ENCODE measurements around the gene PLSCR5. TPM values are rescaled to one million over a fixed set of nuclear protein-coding genes. Genes with fewer than 3 reads are reported as not detected.

The PLSCR5 gene
- polyA plus RNA-seq, 1 of the 3 experiments (the other 2 are of a cell fraction), result not detected

DNA sequence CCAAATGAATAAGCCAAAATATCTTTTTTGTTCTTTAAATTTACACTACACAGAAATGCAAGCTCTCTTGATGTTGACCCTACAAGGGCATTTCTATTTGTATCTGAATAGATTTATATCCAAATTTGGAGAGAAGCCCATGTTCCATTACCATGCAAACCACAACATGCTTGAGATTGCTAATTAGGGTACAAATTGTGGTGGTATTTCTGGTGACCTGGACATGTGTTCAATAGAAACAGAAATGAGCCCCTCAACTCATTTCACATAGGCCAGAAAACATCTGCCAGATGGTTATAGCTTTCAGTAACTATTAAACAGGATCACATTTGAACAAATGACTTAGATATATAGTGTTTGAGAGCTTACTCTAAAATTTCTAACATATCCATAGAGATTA lies 23.5 kb upstream of the PLSCR5 start:
- Histone ChIP-seq H3K9me2 (no peaks in the 10 kb centered on the region), H3K4me3 (ENCODE audit: low read depth in 2 of 2, low read length in 1 of 2) (no peak overlapping the region), H3K9ac (no peak overlapping the region), H3K27me3 (ENCODE audit: insufficient read depth) (no peaks in the 10 kb centered on the region; the same call in 1 of the 2 replicates), H3K79me2 (ENCODE audit: insufficient read depth) (no peaks in the 10 kb centered on the region), H3K9me3 (no peaks in the 10 kb centered on the region), H3K4me2 (no peak overlapping the region), H3K36me3 (replicated peaks in 1 of 2; ENCODE audit: control insufficient read depth in 1 of 2, insufficient read depth in 2 of 2, low read length in 1 of 2) (no peaks in the 10 kb centered on the region), H3F3A (replicated peaks; ENCODE audit: insufficient read depth) (no peaks in the 10 kb centered on the region), H4K20me1 (ENCODE audit: insufficient read depth) (no peaks in the 10 kb centered on the region), H2AFZ (ENCODE audit: low read depth) (no peak overlapping the region), H3K27ac (ENCODE audit: low read depth in 2 of 2, low read length in 1 of 2) (no peak overlapping the region), H3K4me1 (ENCODE audit: control insufficient read depth in 1 of 2, insufficient read depth in 2 of 2, low read depth in 1 of 2, low read length in 1 of 2) (no peaks in the 10 kb centered on the region)
- TF ChIP-seq, protein P1, sequence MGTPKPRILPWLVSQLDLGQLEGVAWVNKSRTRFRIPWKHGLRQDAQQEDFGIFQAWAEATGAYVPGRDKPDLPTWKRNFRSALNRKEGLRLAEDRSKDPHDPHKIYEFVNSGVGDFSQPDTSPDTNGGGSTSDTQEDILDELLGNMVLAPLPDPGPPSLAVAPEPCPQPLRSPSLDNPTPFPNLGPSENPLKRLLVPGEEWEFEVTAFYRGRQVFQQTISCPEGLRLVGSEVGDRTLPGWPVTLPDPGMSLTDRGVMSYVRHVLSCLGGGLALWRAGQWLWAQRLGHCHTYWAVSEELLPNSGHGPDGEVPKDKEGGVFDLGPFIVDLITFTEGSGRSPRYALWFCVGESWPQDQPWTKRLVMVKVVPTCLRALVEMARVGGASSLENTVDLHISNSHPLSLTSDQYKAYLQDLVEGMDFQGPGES (IDR thresholded peaks at IDR 0.05; ENCODE audit: low read depth, low read length), result no peak
- no peak for TF ChIP-seq POLR2AphosphoS5 (IDR thresholded peaks at IDR 0.05; ENCODE audit: low read depth, low read length)
- TF ChIP-seq FOXJ3 (CRISPR knock-in tag; IDR thresholded peaks at IDR 0.05), result no peak
- TF ChIP-seq CHD2 (IDR thresholded peaks at IDR 0.05; ENCODE audit: low read length, partially characterized antibody), result no peak
- no peak for TF ChIP-seq GATA2 (CRISPR knock-in tag; IDR thresholded peaks at IDR 0.05)
- TF ChIP-seq NFIC (IDR thresholded peaks at IDR 0.05; ENCODE audit: borderline replicate concordance), result no peak
- no peak for TF ChIP-seq RXRA (IDR thresholded peaks at IDR 0.05; ENCODE audit: borderline replicate concordance, low read depth)
- TF ChIP-seq, protein P2, sequence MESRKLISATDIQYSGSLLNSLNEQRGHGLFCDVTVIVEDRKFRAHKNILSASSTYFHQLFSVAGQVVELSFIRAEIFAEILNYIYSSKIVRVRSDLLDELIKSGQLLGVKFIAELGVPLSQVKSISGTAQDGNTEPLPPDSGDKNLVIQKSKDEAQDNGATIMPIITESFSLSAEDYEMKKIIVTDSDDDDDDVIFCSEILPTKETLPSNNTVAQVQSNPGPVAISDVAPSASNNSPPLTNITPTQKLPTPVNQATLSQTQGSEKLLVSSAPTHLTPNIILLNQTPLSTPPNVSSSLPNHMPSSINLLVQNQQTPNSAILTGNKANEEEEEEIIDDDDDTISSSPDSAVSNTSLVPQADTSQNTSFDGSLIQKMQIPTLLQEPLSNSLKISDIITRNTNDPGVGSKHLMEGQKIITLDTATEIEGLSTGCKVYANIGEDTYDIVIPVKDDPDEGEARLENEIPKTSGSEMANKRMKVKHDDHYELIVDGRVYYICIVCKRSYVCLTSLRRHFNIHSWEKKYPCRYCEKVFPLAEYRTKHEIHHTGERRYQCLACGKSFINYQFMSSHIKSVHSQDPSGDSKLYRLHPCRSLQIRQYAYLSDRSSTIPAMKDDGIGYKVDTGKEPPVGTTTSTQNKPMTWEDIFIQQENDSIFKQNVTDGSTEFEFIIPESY (IDR thresholded peaks at IDR 0.05; ENCODE audit: borderline replicate concordance, low read depth), result no peak
- no peak for TF ChIP-seq JUND (IDR thresholded peaks at IDR 0.05)
- no peak for TF ChIP-seq TEAD4 (IDR thresholded peaks at IDR 0.05; ENCODE audit: borderline replicate concordance, insufficient read depth)
- no peak for TF ChIP-seq MXI1 (IDR thresholded peaks at IDR 0.05; ENCODE audit: low read depth, low read length)
- no peak for TF ChIP-seq TAF1 (IDR thresholded peaks at IDR 0.05; ENCODE audit: borderline replicate concordance, low read depth, low read length)
- TF ChIP-seq ELF1 (IDR thresholded peaks at IDR 0.05), result no peak
- no peak for TF ChIP-seq MEF2A (IDR thresholded peaks at IDR 0.05; ENCODE audit: borderline replicate concordance, low read depth)
- TF ChIP-seq, protein P3, sequence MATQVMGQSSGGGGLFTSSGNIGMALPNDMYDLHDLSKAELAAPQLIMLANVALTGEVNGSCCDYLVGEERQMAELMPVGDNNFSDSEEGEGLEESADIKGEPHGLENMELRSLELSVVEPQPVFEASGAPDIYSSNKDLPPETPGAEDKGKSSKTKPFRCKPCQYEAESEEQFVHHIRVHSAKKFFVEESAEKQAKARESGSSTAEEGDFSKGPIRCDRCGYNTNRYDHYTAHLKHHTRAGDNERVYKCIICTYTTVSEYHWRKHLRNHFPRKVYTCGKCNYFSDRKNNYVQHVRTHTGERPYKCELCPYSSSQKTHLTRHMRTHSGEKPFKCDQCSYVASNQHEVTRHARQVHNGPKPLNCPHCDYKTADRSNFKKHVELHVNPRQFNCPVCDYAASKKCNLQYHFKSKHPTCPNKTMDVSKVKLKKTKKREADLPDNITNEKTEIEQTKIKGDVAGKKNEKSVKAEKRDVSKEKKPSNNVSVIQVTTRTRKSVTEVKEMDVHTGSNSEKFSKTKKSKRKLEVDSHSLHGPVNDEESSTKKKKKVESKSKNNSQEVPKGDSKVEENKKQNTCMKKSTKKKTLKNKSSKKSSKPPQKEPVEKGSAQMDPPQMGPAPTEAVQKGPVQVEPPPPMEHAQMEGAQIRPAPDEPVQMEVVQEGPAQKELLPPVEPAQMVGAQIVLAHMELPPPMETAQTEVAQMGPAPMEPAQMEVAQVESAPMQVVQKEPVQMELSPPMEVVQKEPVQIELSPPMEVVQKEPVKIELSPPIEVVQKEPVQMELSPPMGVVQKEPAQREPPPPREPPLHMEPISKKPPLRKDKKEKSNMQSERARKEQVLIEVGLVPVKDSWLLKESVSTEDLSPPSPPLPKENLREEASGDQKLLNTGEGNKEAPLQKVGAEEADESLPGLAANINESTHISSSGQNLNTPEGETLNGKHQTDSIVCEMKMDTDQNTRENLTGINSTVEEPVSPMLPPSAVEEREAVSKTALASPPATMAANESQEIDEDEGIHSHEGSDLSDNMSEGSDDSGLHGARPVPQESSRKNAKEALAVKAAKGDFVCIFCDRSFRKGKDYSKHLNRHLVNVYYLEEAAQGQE (IDR thresholded peaks at IDR 0.05; ENCODE audit: low read depth, low read length), result no peak
- TF ChIP-seq FOSL2 (IDR thresholded peaks at IDR 0.05; ENCODE audit: borderline replicate concordance, low read depth), result no peak
- no peak for DNase-seq
- CTCF ChIA-PET, result interaction anchor here (1.3 kb wide), 1 partner anchor 12 kb away, joined by 4 read pairs; no protein-coding TSS in a partner anchor
- POLR2A ChIA-PET, result no interaction called here

Data from SK-N-SH (cell line).